Ishikawa (cell line): Measurements from ENCODE around the gene MCCD1.

ENCODE experiments used
- CEBPB ChIP-seq: IDR thresholded peaks from 2 replicates; pipeline ENCODE4 v1.6.1; 2012
- CREB1 ChIP-seq: IDR thresholded peaks from 2 replicates; pipeline ENCODE4 v1.6.1; 2012; ENCODE audit warnings: low read depth
- EGR1 ChIP-seq: IDR thresholded peaks from 2 replicates; pipeline ENCODE4 v1.6.1; 2012
- EP300 ChIP-seq: IDR thresholded peaks from 2 replicates; pipeline ENCODE4 v1.6.1; 2012; ENCODE audit warnings: borderline replicate concordance
- FOXM1 ChIP-seq: IDR thresholded peaks from 2 replicates; pipeline ENCODE4 v1.6.1; 2012; ENCODE audit warnings: low read depth, borderline replicate concordance
- MAX ChIP-seq: IDR thresholded peaks from 2 replicates; pipeline ENCODE4 v1.6.1; 2012
- NFIC ChIP-seq: IDR thresholded peaks from 2 replicates; pipeline ENCODE4 v1.6.1; 2012
- RAD21 ChIP-seq: IDR thresholded peaks from 2 replicates; pipeline ENCODE4 v1.6.1; 2012; ENCODE audit warnings: low read depth
- TAF1 ChIP-seq: IDR thresholded peaks from 2 replicates; pipeline ENCODE4 v1.6.1; 2012; ENCODE audit warnings: low read depth, mild to moderate bottlenecking
- TCF12 ChIP-seq: IDR thresholded peaks from 2 replicates; pipeline ENCODE4 v1.6.1; 2012; ENCODE audit warnings: low read depth
- TEAD4 ChIP-seq: IDR thresholded peaks from 2 replicates; pipeline ENCODE4 v1.6.1; 2012
- USF1 ChIP-seq: IDR thresholded peaks from 2 replicates; pipeline ENCODE4 v1.6.1; 2012
- YY1 ChIP-seq: IDR thresholded peaks from 2 replicates; pipeline ENCODE4 v1.6.1; 2012; ENCODE audit warnings: low read depth
- ZBTB7A ChIP-seq: IDR thresholded peaks from 2 replicates; pipeline ENCODE4 v1.6.1; 2012; ENCODE audit warnings: low read depth
- TF ChIP-seq, protein P1 (sequence below): IDR thresholded peaks from 2 replicates; pipeline ENCODE4 v1.6.1; 2012; ENCODE audit warnings: low read depth, mild to moderate bottlenecking

MCCD1 gene

DNA sequence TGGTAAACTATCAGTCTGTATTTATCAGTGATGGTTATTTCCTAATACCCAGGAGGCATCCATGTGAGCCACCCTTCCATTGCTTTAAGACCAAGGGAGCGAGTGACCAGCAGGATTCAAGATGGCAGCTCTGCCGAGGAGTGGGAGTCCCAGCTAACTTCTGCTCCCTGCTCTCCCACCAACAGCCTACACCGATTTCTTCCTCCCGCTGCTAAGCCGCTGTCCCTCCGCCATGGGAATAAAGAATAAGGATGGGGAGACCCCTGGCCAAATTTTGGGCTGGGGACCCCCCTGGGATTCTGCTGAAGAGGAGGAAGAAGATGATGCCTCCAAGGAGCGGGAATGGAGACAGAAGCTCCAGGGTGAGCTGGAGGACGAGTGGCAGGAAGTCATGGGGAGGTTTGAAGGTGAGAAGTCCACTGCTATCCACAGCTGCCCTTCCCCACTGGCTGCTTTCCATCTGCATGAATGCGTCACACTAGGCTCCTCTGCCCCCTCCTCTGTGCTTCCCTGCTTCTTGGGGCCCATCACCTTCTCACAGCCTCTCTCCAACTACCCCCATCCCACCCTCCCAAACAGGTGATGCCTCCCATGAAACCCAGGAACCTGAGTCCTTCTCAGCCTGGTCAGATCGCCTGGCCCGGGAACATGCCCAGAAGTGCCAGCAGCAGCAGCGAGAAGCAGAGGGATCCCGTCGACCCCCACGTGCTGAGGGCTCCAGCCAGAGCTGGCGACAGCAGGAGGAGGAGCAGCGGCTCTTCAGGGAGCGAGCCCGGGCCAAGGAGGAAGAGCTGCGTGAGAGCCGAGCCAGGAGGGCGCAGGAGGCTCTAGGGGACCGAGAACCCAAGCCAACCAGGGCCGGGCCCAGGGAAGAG, 28.9 kb downstream of the MCCD1 start:
- no peak for TF ChIP-seq TCF12
- no peak for TF ChIP-seq CREB1
- no peak for TF ChIP-seq EGR1
- TF ChIP-seq MAX: no peak
- no peak for TF ChIP-seq EP300
- no peak for TF ChIP-seq USF1
- TF ChIP-seq, protein P1, sequence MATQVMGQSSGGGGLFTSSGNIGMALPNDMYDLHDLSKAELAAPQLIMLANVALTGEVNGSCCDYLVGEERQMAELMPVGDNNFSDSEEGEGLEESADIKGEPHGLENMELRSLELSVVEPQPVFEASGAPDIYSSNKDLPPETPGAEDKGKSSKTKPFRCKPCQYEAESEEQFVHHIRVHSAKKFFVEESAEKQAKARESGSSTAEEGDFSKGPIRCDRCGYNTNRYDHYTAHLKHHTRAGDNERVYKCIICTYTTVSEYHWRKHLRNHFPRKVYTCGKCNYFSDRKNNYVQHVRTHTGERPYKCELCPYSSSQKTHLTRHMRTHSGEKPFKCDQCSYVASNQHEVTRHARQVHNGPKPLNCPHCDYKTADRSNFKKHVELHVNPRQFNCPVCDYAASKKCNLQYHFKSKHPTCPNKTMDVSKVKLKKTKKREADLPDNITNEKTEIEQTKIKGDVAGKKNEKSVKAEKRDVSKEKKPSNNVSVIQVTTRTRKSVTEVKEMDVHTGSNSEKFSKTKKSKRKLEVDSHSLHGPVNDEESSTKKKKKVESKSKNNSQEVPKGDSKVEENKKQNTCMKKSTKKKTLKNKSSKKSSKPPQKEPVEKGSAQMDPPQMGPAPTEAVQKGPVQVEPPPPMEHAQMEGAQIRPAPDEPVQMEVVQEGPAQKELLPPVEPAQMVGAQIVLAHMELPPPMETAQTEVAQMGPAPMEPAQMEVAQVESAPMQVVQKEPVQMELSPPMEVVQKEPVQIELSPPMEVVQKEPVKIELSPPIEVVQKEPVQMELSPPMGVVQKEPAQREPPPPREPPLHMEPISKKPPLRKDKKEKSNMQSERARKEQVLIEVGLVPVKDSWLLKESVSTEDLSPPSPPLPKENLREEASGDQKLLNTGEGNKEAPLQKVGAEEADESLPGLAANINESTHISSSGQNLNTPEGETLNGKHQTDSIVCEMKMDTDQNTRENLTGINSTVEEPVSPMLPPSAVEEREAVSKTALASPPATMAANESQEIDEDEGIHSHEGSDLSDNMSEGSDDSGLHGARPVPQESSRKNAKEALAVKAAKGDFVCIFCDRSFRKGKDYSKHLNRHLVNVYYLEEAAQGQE: no peak
- no peak for TF ChIP-seq CEBPB
- no peak for TF ChIP-seq YY1
- no peak for TF ChIP-seq ZBTB7A
- TF ChIP-seq RAD21: no peak
- TF ChIP-seq FOXM1: no peak
- no peak for TF ChIP-seq NFIC
- TF ChIP-seq TEAD4: no peak
- TF ChIP-seq TAF1: no peak

GRCh38 chr6:31558318-31558625, 29.5 kb downstream of the MCCD1 start:
- TF ChIP-seq, protein P1: no peak
- TF ChIP-seq TCF12: no peak
- no peak for TF ChIP-seq EGR1
- TF ChIP-seq CEBPB: no peak
- no peak for TF ChIP-seq MAX
- TF ChIP-seq NFIC: no peak
- no peak for TF ChIP-seq FOXM1
- TF ChIP-seq ZBTB7A: no peak
- no peak for TF ChIP-seq TAF1
- TF ChIP-seq EP300: no peak
- no peak for TF ChIP-seq RAD21
- no peak for TF ChIP-seq USF1
- no peak for TF ChIP-seq CREB1
- TF ChIP-seq TEAD4: no peak
- no peak for TF ChIP-seq YY1

- TF ChIP-seq CEBPB (no peak), USF1 (no peak), TCF12 (no peak), RAD21 (no peak), ZBTB7A (no peak), YY1 (no peak), TAF1 (no peak), NFIC (no peak), FOXM1 (no peak), MAX (no peak), CREB1 (no peak), EGR1 (no peak), EP300 (no peak), TEAD4 (no peak)
- TF ChIP-seq, protein P1: no peak
Observed at GRCh38 chr6:31558631-31559500, 30.1 kb downstream of the MCCD1 start.
